Cardiac septum (tissue), 1 donor: ENCODE results near the gene MKRN3. TPM values are rescaled to one million over a fixed set of nuclear protein-coding genes. Genes with fewer than 3 reads are reported as not detected.

Experiments used
- DNase-seq: peaks from one replicate; pipeline ENCODE4 v3.0.0-alpha.2; 2020; ENCODE audit warnings: low spot score
- intact Hi-C: fragments of 100-400 bp; cut with DNase I; formaldehyde crosslinking; loops from one replicate; pipeline ENCODE4 v1.14.0; 2022
- long read RNA-seq: library from polyadenylated mRNA; unstranded; transcript quantifications from one replicate; pipeline ENCODE4 v2.0.0, GENCODE V29; 2021
- total RNA-seq: library from RNA; stranded (reverse); fragmentation: NEBNext Ultra II Directional; extraction: Animal tissue kit (Norgen Biotek cat#: 25700); gene quantifications from one replicate; pipeline ENCODE4 v1.2.1, GENCODE V29; 2021
- donor health status: DM: no; HTN: no; CAD: no.

MKRN3 gene
- 0.32 TPM for total RNA-seq
- long read RNA-seq, partial matches to known transcripts: 0 of 1 reads
- long read RNA-seq, other reads (novel, unspliced or antisense): 1 of 1 reads

- DNase-seq: no peak
- intact Hi-C loops: no loop called here
These were observed at the start of gene MKRN3 for GRCh38 chr15:23565395-23566070. MKRN3 (plus strand) TSS chr15:23565674; CDS start chr15:23565783, 109 bp downstream.

GRCh38 chr15:23516866-23517265 lies 48.6 kb upstream of the MKRN3 start:
- no peak for DNase-seq
- intact Hi-C loops: no loop called here

- DNase-seq: no peak
- intact Hi-C loops: no loop called here
These were observed 47.4 kb upstream of the MKRN3 start for GRCh38 chr15:23518104-23518503.

GRCh38 chr15:23524816-23525215 lies 40.7 kb upstream of the MKRN3 start:
- DNase-seq: no peak
- intact Hi-C loops: no loop called here

GRCh38 chr15:23529891-23530290 lies 35.6 kb upstream of the MKRN3 start:
- intact Hi-C loops: no loop called here

GRCh38 chr15:23532024-23532423 lies 33.5 kb upstream of the MKRN3 start:
- no peak for DNase-seq
- intact Hi-C loops: no loop called here

More at GRCh38 chr15:23529891-23530290, 35.6 kb upstream of the MKRN3 start:
- DNase-seq: no peak

GRCh38 chr15:23536659-23537058 lies 28.8 kb upstream of the MKRN3 start:
- intact Hi-C loops: no loop called here
- DNase-seq: no peak

- no peak for DNase-seq
- intact Hi-C loops: no loop called here
These were observed 26.8 kb upstream of the MKRN3 start for GRCh38 chr15:23538648-23539047.

GRCh38 chr15:23539892-23540291 lies 25.6 kb upstream of the MKRN3 start:
- DNase-seq: no peak
- intact Hi-C loops: no loop called here

- intact Hi-C loops: no loop called here
- no peak for DNase-seq
These were observed 19.3 kb upstream of the MKRN3 start for GRCh38 chr15:23546158-23546557.

GRCh38 chr15:23548071-23548470 lies 17.4 kb upstream of the MKRN3 start:
- no peak for DNase-seq
- intact Hi-C loops: no loop called here

GRCh38 chr15:23561914-23562313 lies 3.6 kb upstream of the MKRN3 start:
- DNase-seq: no peak
- intact Hi-C loops: no loop called here

GRCh38 chr15:23564821-23565394 lies 566 bp upstream of the MKRN3 start:
- DNase-seq: no peak
- intact Hi-C loops: no loop called here

- intact Hi-C loops: no loop called here
- no peak for DNase-seq
These were observed 639 bp downstream of the MKRN3 start for GRCh38 chr15:23566071-23566554.

- no peak for DNase-seq
- intact Hi-C loops: no loop called here
These were observed 1.2 kb downstream of the MKRN3 start for GRCh38 chr15:23566651-23567050.

GRCh38 chr15:23567921-23568320 lies 2.4 kb downstream of the MKRN3 start:
- intact Hi-C loops: no loop called here
- no peak for DNase-seq

- intact Hi-C loops: no loop called here
- no peak for DNase-seq
These were observed 3.9 kb downstream of the MKRN3 start for GRCh38 chr15:23569151-23569925.

- intact Hi-C loops: no loop called here
These were observed 5.0 kb downstream of the MKRN3 start for GRCh38 chr15:23570486-23570885.

GRCh38 chr15:23572844-23573243 lies 7.4 kb downstream of the MKRN3 start:
- DNase-seq: no peak
- intact Hi-C loops: no loop called here

More at GRCh38 chr15:23570486-23570885, 5.0 kb downstream of the MKRN3 start:
- no peak for DNase-seq

- no peak for DNase-seq
- intact Hi-C loops: no loop called here
These were observed 9.3 kb downstream of the MKRN3 start for GRCh38 chr15:23574742-23575141.
